Measurements from ENCODE around the gene NCOR2.

NCOR2 gene

GRCh38 chr12:124566997-124567672 is at the start of gene NCOR2:
Gene NCOR2 (minus strand): TSS chr12:124567612. CDS start chr12:124495251, 72,361 bp downstream.
- H3K27ac Mint-ChIP-seq, result no peak within 1 kb of the TSS
- DNase-seq, result peak; percentile 58
- peak within 1 kb of the TSS; percentile 86 for H3K4me3 Mint-ChIP-seq
- H3K9me3 Mint-ChIP-seq, result no peaks in the 10 kb centered on the region
- TF ChIP-seq CTCF (IDR thresholded peaks at IDR 0.05), result no peak
- H3K36me3 Mint-ChIP-seq (ENCODE audit: low read depth), result no peaks in the 10 kb centered on the region
- H3K4me1 Mint-ChIP-seq, result peaks cover 43% of the 10 kb centered on the region
- H3K27me3 Mint-ChIP-seq (ENCODE audit: low read depth, poor library complexity), result peaks cover 12% of the 10 kb centered on the region

- peaks cover 24% of the 10 kb centered on the region for H3K27me3 Mint-ChIP-seq (ENCODE audit: low read depth, poor library complexity)
Measured at GRCh38 chr12:124616394-124617221, 49.2 kb upstream of the NCOR2 start.

GRCh38 chr12:124614512-124615292 is 47.3 kb upstream of the NCOR2 start:
- no peaks in the 10 kb centered on the region for H3K36me3 Mint-ChIP-seq (ENCODE audit: low read depth)
- H3K9me3 Mint-ChIP-seq, result peaks cover 7% of the 10 kb centered on the region
- H3K27me3 Mint-ChIP-seq (ENCODE audit: low read depth, poor library complexity), result peaks cover 16% of the 10 kb centered on the region
- H3K4me3 Mint-ChIP-seq, result no peak overlapping the region
- no peak for DNase-seq
- no peak for TF ChIP-seq CTCF (IDR thresholded peaks at IDR 0.05)
- no peaks in the 10 kb centered on the region for H3K4me1 Mint-ChIP-seq
- H3K27ac Mint-ChIP-seq, result no peak overlapping the region

More at GRCh38 chr12:124616394-124617221, 49.2 kb upstream of the NCOR2 start:
- no peak for DNase-seq
- no peak overlapping the region for H3K27ac Mint-ChIP-seq
- H3K4me3 Mint-ChIP-seq, result no peak overlapping the region
- no peak for TF ChIP-seq CTCF (IDR thresholded peaks at IDR 0.05)
- peaks cover 7% of the 10 kb centered on the region for H3K9me3 Mint-ChIP-seq
- no peaks in the 10 kb centered on the region for H3K36me3 Mint-ChIP-seq (ENCODE audit: low read depth)
- no peaks in the 10 kb centered on the region for H3K4me1 Mint-ChIP-seq

- no peaks in the 10 kb centered on the region for H3K36me3 Mint-ChIP-seq (ENCODE audit: low read depth)
- no peak for DNase-seq
- no peak overlapping the region for H3K4me3 Mint-ChIP-seq
- H3K27ac Mint-ChIP-seq, result no peak overlapping the region
- TF ChIP-seq CTCF (IDR thresholded peaks at IDR 0.05), result no peak
- H3K27me3 Mint-ChIP-seq (ENCODE audit: low read depth, poor library complexity), result peaks cover 15% of the 10 kb centered on the region
- peaks cover 3% of the 10 kb centered on the region for H3K9me3 Mint-ChIP-seq
- H3K4me1 Mint-ChIP-seq, result peaks cover 7% of the 10 kb centered on the region
Measured at GRCh38 chr12:124613151-124613585, 45.8 kb upstream of the NCOR2 start.

DNA sequence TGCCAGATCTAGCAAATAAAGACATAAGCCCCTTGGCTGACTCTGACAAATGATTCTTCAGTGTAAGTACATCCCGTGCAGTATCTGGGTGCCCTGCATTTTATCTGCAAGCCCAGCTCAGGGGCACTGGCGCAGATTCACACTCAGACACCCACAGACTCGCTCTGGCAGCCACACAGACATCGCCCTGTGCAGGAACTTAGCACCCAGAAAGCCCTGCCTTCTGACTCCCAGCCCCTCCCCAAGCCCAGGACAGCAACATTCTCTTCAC is 44.9 kb upstream of the NCOR2 start:
- no peak for TF ChIP-seq CTCF (IDR thresholded peaks at IDR 0.05)
- no peak overlapping the region for H3K4me3 Mint-ChIP-seq
- peaks cover 3% of the 10 kb centered on the region for H3K9me3 Mint-ChIP-seq
- H3K4me1 Mint-ChIP-seq, result peaks cover 7% of the 10 kb centered on the region
- no peak for DNase-seq
- peaks cover 11% of the 10 kb centered on the region for H3K27me3 Mint-ChIP-seq (ENCODE audit: low read depth, poor library complexity)
- no peaks in the 10 kb centered on the region for H3K36me3 Mint-ChIP-seq (ENCODE audit: low read depth)
- no peak overlapping the region for H3K27ac Mint-ChIP-seq

Data from nephron progenitor cell (in vitro differentiated cells).